CD4-positive, alpha-beta T cell treated with Interleukin-2 at 100 ng/mL for 4 hours (primary cell): ENCODE data around the gene CPT1A.
A peak's percentile ranks its signal among the peaks of the same experiment; 100 is the strongest.

ENCODE experiments used
- DNase-seq: peaks from one replicate; pipeline ENCODE4 v3.0.0-alpha.2; 2020; ENCODE audit warnings: low spot score

CPT1A gene

GRCh38 chr11:68756171-68756766 lies 85.4 kb downstream of the CPT1A start:
- no peak for DNase-seq

DNA sequence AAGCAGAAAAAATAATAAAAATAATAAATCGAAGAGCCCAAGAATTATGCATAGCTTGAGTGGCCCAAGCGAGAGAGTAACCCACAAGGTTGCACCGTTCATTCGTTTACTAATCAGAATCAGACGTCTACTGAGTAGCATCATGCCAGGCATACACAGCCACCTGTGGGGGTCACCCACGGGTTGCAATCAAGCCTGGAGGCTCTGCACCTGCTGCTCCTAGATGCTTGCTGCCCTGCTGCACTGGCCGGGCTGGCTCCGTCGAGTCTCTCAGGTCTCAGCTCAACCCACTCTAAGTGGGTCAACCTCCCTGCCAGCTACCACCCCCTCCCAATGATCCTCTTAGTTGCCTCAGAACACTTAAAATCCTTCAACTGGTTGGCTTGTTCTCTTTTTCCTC lies 88.4 kb downstream of the CPT1A start:
- no peak for DNase-seq

- DNase-seq = peak; percentile 91
Measured at GRCh38 chr11:68751331-68751856, 90.3 kb downstream of the CPT1A start, which contains the start of gene TESMIN. TSS of gene TESMIN (minus strand) at chr11:68751520. CDS start at chr11:68750660, 860 bp downstream.

DNA sequence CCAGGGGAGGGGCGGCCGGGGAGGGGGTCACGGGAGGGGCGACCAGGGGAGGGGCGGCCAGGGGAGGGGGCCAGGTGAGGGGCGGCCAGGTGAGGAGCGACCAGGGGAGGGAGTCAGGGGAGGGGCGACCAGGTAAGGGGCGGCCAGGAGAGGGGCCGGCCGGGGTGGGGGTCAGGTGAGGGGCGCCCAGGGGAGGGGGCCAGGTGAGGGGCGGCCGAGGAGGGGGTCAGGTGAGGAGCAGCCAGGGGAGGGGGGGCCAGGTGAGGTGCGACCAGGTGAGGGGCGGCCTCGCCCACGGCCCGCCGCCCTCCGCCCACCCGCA lies 90.8 kb downstream of the CPT1A start:
- no peak for DNase-seq

DNA sequence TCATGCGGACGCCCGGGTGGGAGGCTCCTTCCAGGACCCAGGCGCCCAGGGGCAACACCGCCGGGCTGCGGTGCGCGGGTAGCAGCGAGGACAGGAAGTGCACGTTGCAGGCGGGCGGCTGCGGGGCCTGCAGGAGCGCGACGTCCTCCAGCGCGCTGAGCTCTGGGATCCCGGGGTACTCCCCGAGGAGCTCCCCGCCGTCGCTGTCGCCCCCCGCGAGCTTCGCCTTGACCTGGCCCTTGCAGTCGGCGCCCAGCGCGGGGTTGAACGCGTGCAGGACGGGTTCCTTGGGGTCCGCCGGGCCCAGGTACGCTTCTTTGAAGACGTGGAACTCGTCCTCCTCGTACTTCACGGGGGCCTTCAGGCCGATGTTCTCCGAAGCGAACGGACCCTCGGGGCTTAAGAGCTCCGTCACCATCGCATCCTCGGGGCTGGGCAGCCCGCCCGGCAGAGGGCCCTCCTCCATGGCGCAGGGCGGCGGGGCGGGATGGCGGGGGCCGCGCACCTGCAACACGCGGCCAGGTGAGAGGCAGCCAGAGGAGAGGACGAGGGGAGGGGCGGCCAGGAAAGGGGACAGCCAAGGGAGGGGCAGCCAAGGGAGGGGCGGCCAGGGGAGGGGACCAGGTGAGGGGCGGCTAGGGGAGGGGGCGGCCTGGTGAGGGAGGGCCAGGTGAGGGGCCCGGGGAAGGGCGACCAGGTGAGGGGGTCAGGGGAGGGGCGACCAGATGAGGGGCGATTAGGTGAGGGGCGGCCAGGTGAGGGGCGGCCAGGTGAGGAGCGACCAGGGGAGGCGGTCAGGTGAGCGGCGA lies 91.3 kb downstream of the CPT1A start:
- DNase-seq = no peak

- no peak for DNase-seq
Measured at GRCh38 chr11:68749229-68750123, 92.2 kb downstream of the CPT1A start.

GRCh38 chr11:68748061-68748460 lies 93.7 kb downstream of the CPT1A start:
- no peak for DNase-seq

DNA sequence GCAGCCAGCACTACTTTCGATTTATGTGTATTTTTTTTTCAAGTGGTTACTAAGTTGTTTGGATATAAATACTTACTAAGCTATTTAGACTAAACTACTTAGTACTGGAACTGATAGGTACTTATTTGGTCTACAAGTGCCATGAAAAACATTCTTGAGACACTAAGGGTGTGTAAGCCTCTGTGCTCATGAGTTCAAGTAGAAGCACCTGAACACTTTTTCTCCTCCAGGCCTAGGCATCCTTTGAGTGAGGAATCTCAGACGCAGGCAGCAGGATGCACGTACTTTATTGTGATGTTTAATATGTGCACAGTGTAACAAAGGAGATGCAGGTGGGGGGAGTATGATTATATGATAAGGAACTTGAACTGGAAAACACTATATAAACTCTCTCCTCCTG lies 98.2 kb downstream of the CPT1A start:
- DNase-seq = no peak

DNA sequence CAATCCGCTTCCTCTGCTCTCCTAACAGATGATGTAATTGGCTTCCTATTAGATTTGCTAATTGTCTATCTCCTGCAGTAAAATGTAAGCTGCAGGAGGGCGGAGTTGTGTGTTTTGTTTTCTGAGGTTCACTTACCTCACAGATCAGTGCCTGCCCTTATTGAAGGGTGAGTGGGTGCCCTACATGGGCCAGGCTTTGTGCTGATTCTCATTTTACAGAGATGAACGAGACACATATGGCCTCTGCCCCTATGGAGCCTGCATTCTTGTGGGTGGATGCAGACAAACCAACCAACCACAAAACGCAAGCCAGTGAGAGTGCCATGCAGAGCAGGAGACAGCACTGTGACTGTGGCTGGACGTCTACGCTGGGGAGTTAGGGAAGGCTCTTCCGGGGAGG lies 100.3 kb downstream of the CPT1A start:
- DNase-seq = no peak

DNA sequence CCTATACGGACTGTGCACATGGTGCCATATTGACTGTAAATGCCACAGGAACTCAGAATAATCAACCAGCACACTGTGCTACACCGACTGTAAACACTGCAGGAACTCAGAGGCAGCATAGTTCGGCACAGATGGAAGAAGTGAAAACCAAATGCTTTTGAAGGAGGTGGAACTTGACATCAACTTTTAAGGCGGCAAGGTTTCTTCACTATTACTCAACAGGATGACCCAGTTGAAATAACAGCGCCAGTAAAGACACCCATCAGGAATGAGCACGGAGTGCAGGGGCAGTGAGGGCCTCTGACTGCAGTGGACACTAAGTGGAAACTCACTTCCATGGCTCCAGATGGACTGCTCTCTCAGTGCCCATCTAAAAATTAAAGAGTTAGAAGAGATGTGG lies 106.1 kb downstream of the CPT1A start:
- DNase-seq = no peak

DNA sequence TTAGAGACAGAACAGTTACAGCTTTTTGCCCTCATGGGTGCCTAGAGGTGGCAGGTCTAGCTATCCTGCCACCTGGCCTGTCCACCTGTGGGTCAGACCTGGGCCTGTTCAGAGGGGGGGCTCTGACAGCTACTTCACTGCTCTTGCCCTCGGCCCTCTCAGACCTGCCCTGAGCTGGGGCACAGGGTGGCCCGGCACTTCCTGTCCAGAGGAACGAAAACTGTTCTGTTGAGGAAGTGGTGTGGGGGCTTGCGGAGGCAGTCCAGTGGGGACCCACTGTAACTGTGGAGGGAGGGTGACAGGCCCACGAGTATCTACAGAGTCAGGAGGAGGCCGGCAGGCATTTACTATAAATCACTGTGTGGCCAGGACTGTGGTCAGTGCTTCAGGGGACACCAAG lies 106.6 kb downstream of the CPT1A start:
- DNase-seq = no peak

DNA sequence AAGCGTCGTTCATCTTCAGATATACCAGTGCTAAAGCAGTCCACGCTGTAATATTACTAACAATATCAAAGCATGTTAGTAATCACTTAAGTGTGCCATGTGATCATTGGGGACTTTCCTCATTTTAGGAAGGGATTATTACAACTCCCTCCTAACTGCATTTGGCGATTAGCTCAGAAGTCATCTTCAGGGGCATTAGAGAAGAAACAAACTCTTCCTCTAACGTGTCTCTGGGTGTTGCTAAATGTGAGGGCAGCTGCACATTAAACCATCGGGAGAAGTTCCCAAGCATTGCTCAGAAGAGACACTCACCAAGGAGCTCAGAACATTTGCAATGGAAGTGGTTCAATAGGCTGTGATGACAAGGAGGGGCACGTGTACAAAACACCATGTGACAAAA lies 107.6 kb downstream of the CPT1A start:
- no peak for DNase-seq

GRCh38 chr11:68727783-68728182 lies 113.9 kb downstream of the CPT1A start:
- DNase-seq = no peak

GRCh38 chr11:68724293-68724692 lies 117.4 kb downstream of the CPT1A start:
- no peak for DNase-seq

- no peak for DNase-seq
Measured at GRCh38 chr11:68722143-68722542, 119.6 kb downstream of the CPT1A start.

DNA sequence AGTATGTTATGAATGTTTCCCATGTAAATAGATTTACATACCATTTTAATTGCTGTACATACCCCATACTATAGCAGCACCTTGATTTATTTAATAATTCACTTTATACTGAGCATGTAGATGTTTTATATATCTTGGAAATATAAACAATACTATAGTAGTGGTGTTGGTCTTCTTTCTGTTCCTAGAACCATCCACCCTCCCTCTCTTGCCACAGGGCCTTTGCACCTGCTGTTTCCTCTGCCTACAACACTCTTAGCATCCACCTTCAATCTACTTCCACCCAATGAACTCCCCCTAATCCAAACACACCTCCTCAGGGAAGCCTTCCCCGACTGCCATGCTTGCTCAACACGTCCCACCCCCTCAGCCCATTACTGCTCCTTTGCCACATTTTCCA lies 120.6 kb downstream of the CPT1A start:
- no peak for DNase-seq

DNA sequence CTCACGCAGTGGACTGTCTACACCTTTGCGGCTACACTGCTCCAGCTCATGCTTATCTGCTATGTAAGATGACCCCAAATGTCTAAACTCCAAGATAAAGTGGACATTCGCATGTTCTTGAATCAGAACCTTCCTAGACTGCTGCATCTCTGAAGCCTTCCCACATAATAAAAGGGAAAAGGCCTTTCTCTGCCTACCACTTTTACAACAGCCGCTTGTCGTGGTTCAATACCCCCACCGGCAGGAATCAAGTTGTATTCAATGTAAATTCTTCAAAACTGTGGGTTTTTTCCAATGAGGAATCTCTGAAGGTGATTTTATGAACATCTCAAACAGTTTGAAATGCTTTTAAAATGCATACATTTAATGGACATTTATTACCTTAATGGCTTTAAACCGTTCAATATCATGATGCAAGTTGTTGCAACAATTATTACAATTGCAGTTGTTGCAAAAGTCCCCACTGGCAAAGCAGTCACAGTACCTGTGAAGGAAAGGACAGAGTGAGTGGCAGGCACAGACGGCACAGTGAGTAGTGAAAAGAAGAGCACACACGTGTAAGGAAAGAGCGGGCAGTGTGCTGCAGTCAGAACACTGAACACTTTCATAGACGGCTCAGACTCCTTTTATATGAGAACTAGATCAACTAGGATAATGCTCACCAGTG lies 126.1 kb downstream of the CPT1A start:
- DNase-seq = no peak

- DNase-seq = no peak
Measured at GRCh38 chr11:68714060-68714856, 127.5 kb downstream of the CPT1A start.

DNA sequence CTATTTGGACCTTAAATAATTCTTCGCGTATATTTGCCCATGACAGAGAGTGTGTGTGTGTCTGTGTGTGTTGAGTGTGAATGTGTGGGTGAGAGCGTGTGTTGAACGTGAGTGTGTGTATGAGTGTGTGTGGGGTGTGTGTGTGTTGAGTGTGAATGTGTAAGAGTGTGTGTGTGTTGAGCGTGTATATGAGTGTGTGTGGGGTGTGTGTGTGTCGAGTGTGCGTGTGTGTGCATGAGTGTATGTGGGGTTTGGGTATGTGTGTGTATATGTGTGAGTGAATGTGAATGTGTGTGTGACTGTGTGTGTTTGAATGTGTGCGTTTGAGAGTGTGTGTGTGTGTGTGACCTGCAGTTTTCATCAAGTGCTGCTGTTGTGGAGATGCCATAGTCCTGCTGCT lies 130.6 kb downstream of the CPT1A start:
- no peak for DNase-seq

- DNase-seq = no peak
Measured at GRCh38 chr11:68710409-68710808, 131.3 kb downstream of the CPT1A start.

DNA sequence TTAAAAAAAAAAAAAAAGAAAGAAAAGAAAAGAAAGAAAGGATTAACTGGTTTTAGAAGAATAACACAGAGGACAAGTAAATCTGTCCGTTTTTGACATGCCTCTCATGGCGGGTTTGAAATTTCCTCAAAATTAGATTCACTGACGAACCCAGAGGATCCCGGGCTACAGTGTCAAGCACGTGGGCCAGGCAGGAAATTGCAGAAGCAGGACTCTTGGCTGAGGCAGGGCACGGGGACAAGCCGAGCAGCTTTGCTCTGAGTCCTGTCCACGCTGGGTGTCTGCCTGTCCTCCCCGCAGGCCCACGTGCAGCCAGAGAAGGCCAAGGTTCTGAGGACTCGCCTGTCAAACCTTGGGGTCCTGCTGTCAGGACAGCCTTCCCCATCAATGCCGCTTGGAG lies 132.7 kb downstream of the CPT1A start:
- DNase-seq = no peak
